ENCODE results near the gene R3HDM2.
"Not testable (repeated sequence)": the region's sequence is repeated elsewhere in the genome, so short reads cannot be mapped to it uniquely, and the experiment has no call there.

The R3HDM2 gene

DNA sequence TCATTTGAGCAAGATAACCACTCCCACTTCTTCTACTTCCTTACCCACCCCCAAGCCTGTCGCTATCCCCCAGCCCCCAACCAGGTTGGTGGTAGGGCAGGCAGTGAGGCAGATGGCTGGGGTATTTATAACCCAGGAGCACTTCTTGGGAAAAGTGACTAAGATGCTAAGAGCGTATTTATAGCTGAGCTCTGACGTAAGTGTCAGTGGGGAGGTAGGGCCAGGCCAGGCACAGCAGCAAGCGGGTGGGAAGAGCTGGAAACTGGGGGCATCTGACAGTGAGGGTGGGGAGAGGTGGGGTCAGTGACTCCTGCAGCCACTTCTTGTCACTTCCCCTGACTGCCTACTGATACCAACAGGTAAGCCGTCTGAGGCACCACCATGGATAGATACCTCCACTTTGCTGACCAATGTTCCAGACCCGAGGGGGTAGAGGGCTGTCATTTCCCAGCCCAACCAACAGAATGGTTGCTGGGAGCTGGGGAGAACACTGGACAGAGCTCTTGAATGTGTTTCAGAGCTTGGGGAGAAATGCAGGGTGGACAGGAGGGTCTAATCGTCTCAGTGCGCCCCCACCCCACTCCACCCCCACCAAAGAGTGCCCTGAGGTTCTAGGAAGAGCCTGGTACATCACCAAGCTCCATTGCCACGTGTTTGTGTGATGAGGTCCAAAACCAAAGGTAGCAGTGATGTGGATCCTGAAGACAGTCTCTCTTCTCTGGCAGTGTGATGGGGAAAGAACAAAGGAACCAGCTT is 21.5 kb upstream of the R3HDM2 start:
- no peak for DNase-seq

- DNase-seq: no peak
Observed at GRCh38 chr12:57451233-57451778, 20.5 kb upstream of the R3HDM2 start.

- DNase-seq: no peak
Observed at GRCh38 chr12:57450057-57450456, 19.2 kb upstream of the R3HDM2 start.

DNA sequence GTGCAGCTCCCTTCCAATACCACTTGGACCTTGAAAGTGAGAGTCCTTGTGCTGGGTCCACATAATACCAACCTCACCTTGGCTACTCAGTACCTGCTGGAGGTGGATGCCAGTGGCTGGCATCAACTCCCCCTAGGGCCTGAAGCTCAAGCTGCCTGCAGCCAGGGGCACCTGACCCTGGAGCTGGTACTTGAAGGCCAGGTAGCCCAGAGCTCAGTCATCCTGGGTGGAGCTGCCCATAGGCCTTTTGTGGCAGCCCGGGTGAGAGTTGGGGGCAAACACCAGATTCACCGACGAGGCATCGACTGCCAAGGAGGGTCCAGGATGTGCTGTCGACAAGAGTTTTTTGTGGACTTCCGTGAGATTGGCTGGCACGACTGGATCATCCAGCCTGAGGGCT is 18.5 kb upstream of the R3HDM2 start:
- DNase-seq: no peak

GRCh38 chr12:57448669-57449068 is 17.8 kb upstream of the R3HDM2 start:
- no peak for DNase-seq

GRCh38 chr12:57446292-57446960 is 15.6 kb upstream of the R3HDM2 start:
- no peak for DNase-seq

DNA sequence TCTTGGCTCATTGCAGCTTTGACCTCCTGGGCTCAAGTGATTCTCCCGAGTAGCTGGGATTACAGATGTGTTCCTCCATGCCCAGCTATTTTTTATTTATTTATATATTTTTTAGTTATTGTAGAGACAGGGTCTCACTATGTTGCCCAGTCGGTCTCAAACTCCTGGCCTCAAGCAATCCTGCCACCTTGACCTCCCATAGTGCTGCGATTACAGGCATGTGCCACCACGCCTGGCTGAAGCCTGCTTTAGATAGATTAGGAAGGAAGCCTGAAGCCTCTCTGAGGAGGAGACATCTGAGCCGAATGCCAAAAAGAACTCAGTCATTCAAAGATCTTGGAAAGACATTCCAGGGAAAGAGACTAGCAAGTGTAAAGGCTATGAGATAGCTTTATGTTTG is 13.9 kb upstream of the R3HDM2 start:
- peak; percentile 43 for DNase-seq

GRCh38 chr12:57444337-57444736 is 13.5 kb upstream of the R3HDM2 start:
- DNase-seq: peak; percentile 46

DNA sequence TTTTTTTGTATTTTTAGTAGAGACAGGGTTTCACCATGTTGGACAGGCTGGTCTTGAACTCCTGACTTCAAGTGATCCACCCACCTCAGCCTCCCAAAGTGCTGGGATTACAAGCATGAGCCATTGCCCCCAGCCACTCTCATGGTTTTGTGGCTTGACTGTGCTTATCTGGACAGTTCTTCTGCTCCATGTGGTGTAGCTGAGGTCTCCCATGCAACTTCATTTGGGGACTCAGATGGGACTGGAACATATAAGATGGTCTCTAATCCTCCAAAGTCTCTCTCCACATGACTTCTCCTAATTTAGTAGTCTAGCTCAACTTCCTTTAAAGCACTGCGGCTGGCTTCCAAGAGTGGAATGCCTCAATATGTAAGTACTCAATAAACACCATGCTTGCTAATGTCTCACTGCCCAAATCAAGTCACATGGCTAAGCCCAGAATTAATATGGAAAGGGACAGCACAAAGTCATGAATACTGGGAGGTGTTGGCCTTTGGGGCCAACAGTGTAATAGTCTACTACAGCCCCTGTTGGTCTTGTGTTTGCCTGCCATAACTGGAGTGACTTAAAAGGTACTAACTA is 11.1 kb upstream of the R3HDM2 start:
- DNase-seq: peak; percentile 79

GRCh38 chr12:57441393-57441792 is 10.6 kb upstream of the R3HDM2 start:
- not testable (repeated sequence) for DNase-seq

DNA sequence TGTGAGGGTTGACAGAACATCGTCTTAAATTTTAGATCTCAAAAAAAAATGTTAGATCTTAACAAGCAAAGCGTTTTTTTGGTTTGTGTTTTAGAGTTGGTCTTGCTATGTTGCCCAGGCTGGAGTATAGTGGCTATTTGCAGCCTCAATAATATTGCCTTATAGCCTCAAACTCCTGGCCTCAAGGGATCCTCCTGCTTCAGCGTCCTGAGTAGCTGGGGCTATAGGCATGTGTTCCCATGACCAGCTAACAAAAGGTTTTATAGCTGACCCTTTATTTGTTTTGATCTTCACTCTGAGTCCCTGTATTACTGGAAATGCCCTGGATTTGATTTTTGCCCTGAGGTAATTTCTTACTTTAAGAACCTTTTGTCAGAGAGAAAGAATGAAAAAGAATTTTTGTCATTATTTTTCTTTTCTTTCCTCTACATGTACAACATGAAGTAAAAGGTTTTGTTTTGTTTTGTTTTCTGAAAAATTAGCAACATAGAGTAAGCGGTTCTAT is 9.0 kb upstream of the R3HDM2 start:
- DNase-seq: no peak

- no peak for DNase-seq
Observed at GRCh38 chr12:57438400-57438799, 7.6 kb upstream of the R3HDM2 start.

DNA sequence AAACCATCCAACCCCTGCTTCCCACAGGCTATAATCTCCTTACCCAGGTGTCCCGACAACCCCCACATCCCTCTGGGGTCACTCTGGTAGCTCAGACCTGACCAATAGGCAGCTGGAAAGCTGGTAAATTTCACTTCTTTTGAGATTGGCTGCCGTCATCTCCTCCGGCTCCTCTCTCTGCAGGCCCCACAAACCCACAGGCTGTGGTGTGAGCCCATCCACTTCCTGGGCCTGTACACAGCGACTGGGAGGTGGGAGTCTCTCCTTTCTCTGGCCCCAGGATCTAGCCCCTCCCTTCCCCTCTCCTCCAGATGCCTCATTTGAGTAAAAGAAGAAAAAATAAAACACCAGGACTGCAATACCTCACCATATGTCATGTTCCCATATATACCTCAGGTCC is 4.5 kb upstream of the R3HDM2 start:
- DNase-seq: peak; percentile 72

DNA sequence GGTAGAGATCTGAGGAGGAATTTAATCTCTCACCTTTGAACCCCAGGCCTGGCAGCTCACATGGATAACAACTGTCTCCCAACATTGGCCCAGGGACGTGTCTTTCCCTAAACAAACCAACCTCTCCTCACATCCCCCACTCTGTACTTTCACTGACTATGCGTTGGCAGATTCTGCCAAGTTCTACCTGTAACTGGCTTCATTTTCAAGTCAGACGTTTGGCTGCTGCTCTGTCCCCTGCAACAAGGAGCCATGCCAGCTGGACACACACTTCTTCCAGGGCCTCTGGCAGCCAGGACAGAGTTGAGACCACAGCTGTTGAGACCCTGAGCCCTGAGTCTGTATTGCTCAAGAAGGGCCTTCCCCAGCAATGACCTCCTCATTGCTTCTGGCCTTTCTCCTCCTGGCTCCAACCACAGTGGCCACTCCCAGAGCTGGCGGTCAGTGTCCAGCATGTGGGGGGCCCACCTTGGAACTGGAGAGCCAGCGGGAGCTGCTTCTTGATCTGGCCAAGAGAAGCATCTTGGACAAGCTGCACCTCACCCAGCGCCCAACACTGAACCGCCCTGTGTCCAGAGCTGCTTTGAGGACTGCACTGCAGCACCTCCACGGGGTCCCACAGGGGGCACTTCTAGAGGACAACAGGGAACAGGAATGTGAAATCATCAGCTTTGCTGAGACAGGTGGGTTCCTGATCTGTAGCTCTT is 3.8 kb upstream of the R3HDM2 start, which contains the start of gene INHBC:
Gene INHBC, plus strand, starts transcription at position 268 of the 707 bp plus-strand sequence. Its CDS starts 103 bp downstream, at position 371.
- DNase-seq: no peak

- DNase-seq: no peak
Observed at GRCh38 chr12:57433370-57433769, 2.5 kb upstream of the R3HDM2 start.

DNA sequence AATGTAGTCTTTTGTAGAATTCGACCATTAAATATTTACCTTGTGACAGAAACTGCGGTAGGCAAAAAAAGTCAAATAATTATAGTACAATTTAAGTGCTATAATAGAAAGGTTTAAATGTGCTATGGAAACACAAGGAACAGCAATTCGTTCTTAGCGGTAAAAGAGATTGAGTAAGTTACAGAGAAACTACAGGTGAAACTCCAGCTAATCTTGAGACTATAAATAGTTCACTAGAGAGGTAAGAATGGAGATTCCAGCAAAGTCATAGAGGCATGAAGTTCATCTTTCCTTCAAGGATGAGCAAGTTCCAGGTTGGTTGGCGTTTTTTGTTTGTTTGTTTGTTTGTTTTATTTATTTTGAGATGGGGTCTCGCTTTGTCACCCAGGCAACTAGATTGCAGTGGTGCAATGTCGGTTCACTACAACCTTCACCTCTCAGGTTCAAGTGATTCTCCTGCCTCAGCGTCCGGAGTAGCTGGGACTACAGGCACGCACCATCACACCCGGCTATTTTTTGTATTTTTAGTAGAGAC is 878 bp upstream of the R3HDM2 start:
- DNase-seq: no peak

- DNase-seq: no peak
Observed at GRCh38 chr12:57430112-57430930, 522 bp downstream of the R3HDM2 start.

- DNase-seq: peak; percentile 54
Observed at GRCh38 chr12:57429473-57430111, 1.3 kb downstream of the R3HDM2 start.

- DNase-seq: no peak
Observed at GRCh38 chr12:57428965-57429364, 1.9 kb downstream of the R3HDM2 start.

DNA sequence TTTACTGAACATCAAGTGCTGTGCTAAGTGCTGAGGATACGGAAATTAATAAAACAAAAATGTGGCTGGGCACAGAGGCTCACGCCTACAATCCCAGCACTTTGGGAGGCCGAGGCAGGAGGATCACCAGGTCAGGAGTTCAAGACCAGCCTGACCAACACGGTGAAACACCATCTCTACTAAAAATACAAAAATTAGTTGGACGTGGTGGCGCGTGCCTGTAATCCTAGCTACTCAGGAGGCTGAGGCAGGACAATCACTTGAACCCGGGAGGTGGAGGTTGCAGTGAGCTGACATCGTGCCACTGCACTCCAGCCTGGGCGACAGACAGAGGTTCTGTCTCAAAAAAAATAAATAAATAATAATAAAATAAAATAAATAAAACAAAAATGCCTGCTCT is 3.9 kb downstream of the R3HDM2 start:
- not testable (repeated sequence) for DNase-seq

GRCh38 chr12:57420482-57420881 is 10.4 kb downstream of the R3HDM2 start:
- no peak for DNase-seq
